ENCODE data around the gene PPIL3. TPM values are rescaled to one million over a fixed set of nuclear protein-coding genes. Genes with fewer than 3 reads are reported as not detected.
A peak's percentile ranks its signal among the peaks of the same experiment; 100 is the strongest.

Gene PPIL3
- total RNA-seq, 1 experiment from 2014 or later: 54.7 TPM

DNA sequence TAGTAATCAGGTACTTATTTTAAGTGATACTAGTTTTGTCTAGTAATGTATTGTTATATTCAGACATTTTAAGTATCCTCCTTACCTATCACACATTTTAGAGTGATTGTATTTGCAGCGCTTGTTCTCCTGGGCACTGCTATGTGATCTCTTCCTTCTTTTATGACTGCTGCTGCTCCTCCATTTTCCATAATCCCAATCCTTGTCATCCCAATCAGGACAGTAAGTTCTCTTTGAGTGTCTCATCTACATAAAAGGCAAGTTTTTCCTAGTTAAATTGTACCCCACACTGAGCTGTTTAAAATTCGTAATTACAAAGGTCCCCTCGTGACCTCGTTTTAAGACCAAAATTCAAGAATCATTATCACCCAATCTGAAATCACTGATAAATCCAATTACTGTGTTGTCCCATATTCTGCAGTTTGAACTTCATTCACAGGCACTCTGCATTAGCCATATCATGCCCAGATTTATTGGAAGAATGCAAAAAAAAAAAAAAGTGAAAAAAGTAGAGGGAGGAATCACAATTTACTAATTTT is 27.2 kb downstream of the PPIL3 start:
- no peak for DNase-seq (ENCODE audit: low read depth)

DNA sequence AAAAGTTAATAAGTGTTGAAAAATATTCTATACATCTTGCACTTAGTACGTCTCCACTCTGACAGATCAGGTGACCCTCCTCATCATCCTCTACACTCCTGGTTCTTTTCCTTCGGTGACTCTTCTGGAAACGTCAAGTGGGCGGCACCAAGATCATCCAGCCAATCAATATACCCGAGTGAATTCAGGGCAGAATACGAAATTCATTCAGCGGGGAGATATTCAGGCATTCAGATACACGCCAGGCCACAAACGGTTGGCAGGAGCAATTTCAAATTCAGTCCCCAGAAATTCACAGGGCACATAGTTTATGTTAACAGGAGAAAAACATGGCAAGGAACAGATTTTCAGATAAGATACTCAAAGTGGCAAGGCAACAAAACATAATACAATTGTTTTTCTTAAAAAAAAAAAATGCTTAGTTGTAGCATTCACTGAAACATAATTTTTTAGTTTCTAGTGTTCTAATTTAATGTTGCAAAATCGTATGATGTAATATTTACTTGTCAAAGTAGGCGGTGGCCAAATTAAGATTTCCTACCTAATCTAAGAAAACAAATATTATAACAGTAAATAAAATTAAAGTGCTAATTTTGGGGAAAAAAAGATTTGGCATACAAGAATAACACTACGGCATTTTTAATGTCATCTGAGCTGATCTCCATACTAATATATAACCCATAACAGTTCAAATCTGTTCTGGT is 28.6 kb downstream of the PPIL3 start:
- DNase-seq (ENCODE audit: low read depth): no peak

DNA sequence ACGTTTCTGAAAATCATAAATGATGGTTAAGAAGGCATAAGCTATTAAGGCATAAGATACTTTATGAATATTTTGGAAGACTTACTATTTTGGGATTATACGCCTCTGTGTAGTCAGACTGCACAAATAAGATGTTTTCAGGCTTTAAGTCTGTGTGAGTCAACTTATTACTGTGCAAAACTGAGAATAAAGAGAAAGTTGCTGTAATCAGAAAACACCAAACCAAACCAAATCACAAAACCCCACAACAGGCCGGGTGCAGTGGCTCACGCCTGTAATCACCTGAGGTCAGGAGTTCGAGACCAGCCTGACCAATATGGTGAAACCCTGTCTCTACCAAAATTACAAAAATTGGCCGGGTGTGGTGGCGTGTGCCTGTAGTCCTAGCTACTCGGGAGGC is 32.1 kb downstream of the PPIL3 start:
- DNase-seq (ENCODE audit: low read depth): no peak

DNA sequence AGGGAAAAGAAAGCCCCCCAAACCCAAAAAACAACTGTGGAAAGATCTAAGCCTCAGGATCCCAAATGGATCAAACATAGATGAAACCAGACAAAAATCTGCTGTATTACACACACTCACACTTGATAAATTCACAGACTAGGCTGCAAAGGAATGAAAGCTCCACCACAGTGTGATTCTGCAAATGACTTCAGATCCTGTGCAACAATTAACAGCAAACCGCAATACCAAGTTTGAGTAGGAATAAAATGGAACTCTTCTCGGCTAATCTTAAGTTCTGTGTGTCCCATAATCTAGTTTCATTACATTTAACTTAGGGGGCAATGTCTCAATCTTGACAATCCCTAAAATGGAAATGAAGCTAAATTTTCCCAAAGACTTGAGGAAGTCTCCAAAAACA is 36.3 kb downstream of the PPIL3 start:
- DNase-seq (ENCODE audit: low read depth): no peak

DNA sequence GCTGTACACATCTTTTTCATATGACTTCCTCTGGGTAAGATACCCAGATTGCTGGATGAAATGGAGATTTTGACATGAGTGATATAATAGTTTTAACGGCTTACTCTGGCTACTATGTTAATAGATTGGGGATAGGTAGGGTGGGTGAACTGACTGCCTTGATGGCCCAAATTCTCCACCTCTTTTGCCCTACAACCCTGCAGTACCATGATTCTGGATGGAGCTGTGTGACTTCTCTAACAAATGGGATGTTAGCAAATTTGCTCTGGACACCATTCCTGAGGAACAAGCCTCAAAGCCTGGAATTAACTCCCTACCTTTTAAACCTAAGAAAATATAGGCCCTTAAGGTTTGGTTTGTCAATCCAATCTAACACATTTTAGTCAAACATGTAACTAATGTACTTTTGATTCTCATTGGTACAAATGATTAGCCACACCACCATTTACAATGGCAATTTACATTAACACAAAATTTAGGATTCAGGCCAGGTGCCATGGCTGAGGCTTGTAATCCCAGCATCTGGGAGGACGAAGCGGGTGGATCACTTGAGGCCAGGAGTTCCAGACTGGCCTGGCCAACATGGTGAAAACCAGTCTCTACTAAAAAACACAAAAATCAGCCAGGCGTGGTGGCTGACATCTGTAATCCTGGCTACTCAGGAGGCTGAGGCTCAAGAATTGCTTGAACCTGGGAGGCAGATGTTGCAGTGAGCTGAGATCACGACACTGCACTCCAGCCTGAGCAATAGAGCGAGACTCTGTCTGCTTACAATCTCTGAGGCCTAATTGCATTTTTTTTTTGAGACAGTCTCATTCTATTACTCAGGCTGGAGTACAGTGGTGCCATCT is 37.3 kb downstream of the PPIL3 start:
- DNase-seq (ENCODE audit: low read depth): no peak

DNA sequence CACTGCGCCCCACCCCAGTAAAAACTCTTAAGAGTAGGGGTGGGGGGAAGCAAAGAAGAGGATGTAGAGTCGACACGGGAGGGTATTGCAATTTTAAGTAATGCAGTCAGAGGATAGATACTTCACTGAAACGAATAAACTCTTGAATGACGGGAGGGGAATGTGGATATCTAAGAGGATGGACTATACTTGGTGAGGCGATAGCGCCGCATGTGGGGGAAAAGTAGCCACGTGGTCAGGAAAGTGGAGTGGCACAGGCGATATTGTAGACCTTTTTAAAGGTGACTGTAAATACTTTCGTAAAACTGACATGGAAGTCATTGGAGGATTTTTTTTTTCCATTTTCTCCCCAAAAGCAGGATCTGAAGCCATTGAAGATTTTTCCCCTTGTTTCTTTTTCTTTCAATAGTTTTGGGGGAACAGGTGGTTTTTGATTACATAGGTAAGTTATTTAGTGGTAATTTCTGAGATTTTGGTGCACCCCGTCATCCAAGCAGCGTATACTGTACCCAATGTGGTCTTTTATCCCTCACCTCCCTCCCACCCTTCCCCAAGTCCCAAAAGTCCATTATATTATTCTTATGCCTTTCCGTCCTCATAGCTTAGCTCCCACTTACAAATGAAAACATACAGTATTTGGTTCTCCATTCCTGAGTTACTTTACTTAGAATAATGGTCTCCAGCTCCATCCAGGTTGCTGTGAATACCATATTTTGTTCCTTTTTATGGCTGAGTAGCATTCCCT is 38.2 kb downstream of the PPIL3 start:
- no peak for DNase-seq (ENCODE audit: low read depth)

DNA sequence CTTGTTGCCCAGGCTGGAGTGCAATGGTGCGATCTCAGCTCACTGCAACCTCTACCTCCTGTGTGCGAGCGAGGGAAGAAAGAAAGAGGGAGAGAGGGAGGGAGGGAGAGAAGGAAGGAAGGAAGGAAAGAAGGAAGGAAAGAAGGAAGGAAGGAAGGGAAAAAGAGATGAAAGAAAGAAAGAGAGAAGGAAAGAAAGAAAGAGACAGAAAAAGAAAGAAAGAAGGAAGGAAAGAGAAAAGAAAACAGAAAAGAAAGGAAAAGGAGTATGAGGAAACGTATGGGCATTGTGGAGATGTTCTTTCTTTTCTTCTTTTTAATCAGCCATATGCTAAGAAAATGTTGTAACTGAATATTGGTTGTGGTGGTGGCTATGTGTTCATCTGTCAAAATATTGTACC is 40.9 kb downstream of the PPIL3 start:
- DNase-seq (ENCODE audit: low read depth): no peak

GRCh38 chr2:200847269-200847668 is 41.6 kb downstream of the PPIL3 start:
- DNase-seq (ENCODE audit: low read depth): no peak

- DNase-seq (ENCODE audit: low read depth): no peak
These were observed 43.1 kb downstream of the PPIL3 start for GRCh38 chr2:200845669-200846325.

GRCh38 chr2:200845194-200845593 is 43.7 kb downstream of the PPIL3 start:
- no peak for DNase-seq (ENCODE audit: low read depth)

DNA sequence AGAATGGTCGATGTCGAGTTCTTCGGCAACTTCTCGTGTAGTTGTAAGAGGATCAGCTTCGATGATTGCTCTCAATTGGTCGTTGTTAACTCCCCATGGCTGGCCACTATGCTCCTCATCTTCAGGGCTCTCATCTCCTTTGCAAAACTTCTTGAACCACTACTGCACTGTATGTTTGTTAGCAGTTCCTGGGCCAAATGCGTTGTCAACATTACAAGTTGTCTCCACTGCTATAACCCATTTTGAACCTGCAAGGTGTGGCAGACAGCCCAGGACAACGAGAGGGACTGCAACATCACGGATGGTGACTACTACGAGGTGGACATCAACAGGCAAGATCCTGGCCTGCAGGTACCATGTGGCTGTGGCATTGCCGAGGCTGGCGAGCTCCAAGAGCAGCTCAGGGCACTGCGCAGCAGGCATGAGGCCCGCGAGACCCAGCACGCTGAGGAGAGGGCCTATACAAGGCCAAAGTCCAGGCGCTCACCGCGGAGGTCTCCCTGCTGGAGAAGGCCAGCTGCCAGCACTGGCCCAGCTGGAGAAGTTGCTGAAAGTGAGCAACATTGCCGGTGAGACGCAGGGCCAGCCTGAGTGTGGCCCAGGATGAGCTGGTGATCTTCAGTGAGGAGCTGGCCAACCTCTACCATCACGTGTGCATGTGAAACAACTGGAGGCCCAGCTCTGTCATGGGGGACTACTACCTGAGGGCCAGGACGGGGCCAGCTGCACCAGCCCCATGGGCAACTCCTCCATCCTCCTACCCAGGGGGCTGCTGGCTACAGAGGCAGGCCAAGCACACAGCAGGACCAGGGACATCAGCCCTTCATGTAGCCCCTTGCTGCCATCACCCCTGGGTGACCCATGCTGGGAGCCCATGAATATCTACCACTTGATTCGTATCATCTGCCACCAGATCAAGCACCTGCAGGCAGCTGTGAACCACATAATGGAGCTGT is 44.6 kb downstream of the PPIL3 start:
- no peak for DNase-seq (ENCODE audit: low read depth)

DNA sequence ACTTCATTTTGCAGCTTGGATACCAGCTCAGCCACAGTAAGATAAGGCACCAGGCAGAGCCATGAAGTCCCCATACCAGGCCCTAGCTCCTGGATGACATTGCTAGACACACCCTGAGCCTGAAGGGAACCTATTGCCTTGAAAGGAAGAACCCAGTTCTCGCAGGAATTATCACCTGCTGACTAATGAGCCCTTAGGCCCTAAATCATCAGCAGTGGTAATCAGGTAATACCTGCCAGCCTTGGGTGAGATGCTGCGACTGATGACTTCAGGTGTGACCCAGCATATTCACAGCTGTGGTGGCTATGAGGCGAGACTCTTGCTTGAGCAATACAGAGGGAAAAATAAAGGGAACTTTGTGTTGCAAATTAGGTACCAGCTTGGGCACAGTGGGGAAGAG is 49.4 kb downstream of the PPIL3 start:
- DNase-seq (ENCODE audit: low read depth): no peak

DNA sequence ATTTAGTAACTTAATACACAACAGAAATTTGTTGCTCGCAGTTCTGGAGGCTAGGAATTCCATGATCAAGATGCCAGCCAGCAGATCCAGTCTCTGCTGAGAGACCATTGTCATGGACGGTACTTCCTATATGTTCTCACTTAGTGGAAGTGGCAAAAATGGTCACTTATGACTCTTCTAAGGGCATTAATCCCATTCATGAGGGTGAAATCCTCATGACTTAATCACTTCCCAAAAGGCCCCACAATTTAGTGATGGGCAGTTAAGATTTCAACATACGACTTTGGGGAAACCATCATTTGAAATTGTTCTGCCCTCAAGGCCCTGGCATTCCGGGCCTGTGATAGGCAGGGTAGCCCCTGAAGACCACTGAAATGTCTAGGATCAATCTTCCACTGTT is 54.2 kb downstream of the PPIL3 start:
- no peak for DNase-seq (ENCODE audit: low read depth)

GRCh38 chr2:200829258-200829655 is 59.6 kb downstream of the PPIL3 start:
- peak; percentile 19 for DNase-seq (ENCODE audit: low read depth)

DNA sequence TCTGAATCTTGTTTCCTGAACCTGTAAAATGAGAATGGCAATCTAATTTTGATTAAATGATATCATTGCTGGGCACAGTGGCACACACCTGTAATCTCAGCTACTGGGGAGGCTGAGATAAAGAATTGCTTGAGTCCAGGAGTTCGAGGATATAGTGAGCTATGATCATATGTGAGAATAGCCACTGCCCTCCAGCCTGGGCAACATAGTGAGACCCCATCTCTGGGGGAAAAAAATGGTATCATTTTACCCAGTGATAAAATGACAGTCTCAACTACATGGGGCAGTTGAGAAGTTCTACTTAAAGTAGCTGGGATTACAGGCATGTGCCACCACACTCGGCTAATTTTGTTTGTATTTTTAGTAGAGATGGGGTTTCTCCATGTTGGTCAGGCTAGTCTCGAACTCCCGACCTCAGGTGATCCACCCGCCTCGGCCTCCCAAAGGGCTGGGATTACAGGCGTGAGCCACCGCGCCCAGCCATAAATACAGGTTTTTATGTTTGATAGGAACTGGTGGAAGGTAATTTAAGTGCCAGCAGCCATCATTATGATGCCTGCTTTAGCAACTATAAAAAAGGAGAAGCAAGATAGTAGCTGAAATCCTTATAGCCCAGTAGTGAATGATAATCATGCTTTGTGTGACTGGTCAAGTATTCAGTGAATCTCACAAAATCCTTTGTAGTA is 60.2 kb downstream of the PPIL3 start:
- no peak for DNase-seq (ENCODE audit: low read depth)

DNA sequence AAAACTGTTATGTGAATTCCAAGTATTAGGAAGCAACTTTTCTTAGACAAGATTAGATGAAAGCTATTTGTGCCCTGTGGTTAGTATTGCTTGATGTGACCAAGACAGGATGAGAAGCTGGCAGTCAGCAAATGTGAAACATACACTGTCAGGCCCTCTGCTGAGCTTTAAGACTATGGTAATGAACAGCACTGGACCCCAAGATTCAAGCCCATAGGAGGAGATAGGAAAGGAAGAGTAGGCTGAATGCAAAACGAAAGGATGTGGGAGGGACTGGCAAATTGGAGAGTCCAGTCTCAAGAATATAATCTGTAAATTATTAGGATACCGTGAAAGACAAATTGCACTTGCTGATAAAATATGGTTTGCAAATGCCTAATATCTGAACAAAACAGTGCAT is 60.8 kb downstream of the PPIL3 start:
- no peak for DNase-seq (ENCODE audit: low read depth)

GRCh38 chr2:200821686-200822245 is 67.1 kb downstream of the PPIL3 start:
- DNase-seq (ENCODE audit: low read depth): no peak
